Thyroid gland (tissue), 4 donors: ENCODE data around the gene LDLRAD3.

Source experiments
- CTCF ChIP-seq, 6 experiments: fragments of 200-600 bp in 3 of 6; fragments of 450-650 bp in 3 of 6; sonication (generic) in 3 of 6; IDR thresholded peaks; one replicate each; pipeline ENCODE4 v1.5.1; 2016 to 2019; ENCODE audit warnings: antibody characterized with exemption in 6 of 6, mild to moderate bottlenecking in 2 of 6, inconsistent platforms in 1 of 6, moderate library complexity in 1 of 6
- POLR2A ChIP-seq, 2 donors: fragments of 450-650 bp; IDR thresholded peaks; one replicate each; pipeline ENCODE4 v1.6.1; 2017; ENCODE audit warnings: antibody characterized with exemption in 2 of 2, mild to moderate bottlenecking in 2 of 2, moderate library complexity in 1 of 2

GRCh38 chr11:36193721-36194120, 249.9 kb downstream of the LDLRAD3 start:
- TF ChIP-seq CTCF (IDR thresholded peaks at IDR 0.05) (no peak), POLR2A (IDR thresholded peaks at IDR 0.05) (no peak)
